Adrenal gland (tissue), 5 donors: ENCODE data around the gene ICAM4.

Experiments
- POLR2A ChIP-seq, 2 donors: fragments of 450-650 bp; IDR thresholded peaks; one replicate each; pipeline ENCODE4 v1.6.1; 2017; ENCODE audit warnings: antibody characterized with exemption in 2 of 2, mild to moderate bottlenecking in 2 of 2, moderate library complexity in 1 of 2
- TF ChIP-seq, protein P1 (sequence below), 6 experiments: fragments of 450-650 bp in 4 of 6; fragments of 200-600 bp in 2 of 6; sonication (generic) in 1 of 6; IDR thresholded peaks; 1 replicate in 5 of 6; 2 replicates in 1 of 6; pipeline versions ENCODE4 v1.5.1 to v1.8.0; 2016 to 2021; ENCODE audit warnings: antibody characterized with exemption in 6 of 6, mild to moderate bottlenecking in 2 of 6, moderate library complexity in 1 of 6
- donor health status: DM: no; HTN: no; CAD: no.

DNA sequence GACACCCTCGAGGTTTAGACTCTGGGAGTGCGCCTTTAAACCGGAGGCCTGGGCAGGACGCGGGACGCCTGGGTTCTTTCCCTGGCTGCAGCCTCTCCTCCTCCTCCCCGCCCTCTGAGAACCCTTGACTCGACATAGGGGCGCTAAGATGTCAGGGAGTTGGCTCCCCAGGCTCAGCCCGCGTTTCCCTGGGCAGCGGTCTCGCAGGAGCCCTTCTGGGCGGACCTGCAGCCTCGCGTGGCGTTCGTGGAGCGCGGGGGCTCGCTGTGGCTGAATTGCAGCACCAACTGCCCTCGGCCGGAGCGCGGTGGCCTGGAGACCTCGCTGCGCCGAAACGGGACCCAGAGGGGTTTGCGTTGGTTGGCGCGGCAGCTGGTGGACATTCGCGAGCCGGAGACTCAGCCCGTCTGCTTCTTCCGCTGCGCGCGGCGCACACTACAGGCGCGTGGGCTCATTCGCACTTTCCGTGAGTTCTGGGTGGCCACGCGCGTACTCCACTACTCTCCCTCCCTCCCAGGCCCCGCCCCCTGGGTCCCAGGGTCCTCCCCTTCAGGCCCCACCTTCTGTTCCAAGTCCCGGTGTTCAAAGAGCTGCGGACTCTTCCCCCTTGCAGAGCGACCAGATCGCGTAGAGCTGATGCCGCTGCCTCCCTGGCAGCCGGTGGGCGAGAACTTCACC is 4.3 kb downstream of the ICAM4 start:
- TF ChIP-seq, protein P1, sequence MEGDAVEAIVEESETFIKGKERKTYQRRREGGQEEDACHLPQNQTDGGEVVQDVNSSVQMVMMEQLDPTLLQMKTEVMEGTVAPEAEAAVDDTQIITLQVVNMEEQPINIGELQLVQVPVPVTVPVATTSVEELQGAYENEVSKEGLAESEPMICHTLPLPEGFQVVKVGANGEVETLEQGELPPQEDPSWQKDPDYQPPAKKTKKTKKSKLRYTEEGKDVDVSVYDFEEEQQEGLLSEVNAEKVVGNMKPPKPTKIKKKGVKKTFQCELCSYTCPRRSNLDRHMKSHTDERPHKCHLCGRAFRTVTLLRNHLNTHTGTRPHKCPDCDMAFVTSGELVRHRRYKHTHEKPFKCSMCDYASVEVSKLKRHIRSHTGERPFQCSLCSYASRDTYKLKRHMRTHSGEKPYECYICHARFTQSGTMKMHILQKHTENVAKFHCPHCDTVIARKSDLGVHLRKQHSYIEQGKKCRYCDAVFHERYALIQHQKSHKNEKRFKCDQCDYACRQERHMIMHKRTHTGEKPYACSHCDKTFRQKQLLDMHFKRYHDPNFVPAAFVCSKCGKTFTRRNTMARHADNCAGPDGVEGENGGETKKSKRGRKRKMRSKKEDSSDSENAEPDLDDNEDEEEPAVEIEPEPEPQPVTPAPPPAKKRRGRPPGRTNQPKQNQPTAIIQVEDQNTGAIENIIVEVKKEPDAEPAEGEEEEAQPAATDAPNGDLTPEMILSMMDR (IDR thresholded peaks at IDR 0.05) = no peak
- TF ChIP-seq POLR2A (IDR thresholded peaks at IDR 0.05) = no peak
